Liver (tissue), 9 donors: ENCODE data around the gene CCBE1. TPM values are rescaled to one million over a fixed set of nuclear protein-coding genes. Genes with fewer than 3 reads are reported as not detected.

Experiments
- DNase-seq: peaks from one replicate; pipeline ENCODE4 v3.0.0-alpha.2; 2017; ENCODE audit warnings: low spot score
- H3K27ac ChIP-seq, 2 donors: one replicate each; pipeline ENCODE4 v1.7.0; 2013; ENCODE audit warnings: inconsistent platforms in 2 of 2, low read length in 2 of 2, control low read depth in 1 of 2, low read depth in 1 of 2, mild to moderate bottlenecking in 1 of 2
- H3K27me3 ChIP-seq, 4 donors: one replicate each; pipeline versions ENCODE4 v1.6.1 to v1.7.0; 2013; ENCODE audit warnings: low read length in 3 of 4, inconsistent platforms in 1 of 4, mild to moderate bottlenecking in 1 of 4, moderate library complexity in 1 of 4; ENCODE audit not compliant: control insufficient read depth in 4 of 4, insufficient read depth in 4 of 4
- H3K36me3 ChIP-seq, 4 donors: one replicate each; pipeline versions ENCODE4 v1.6.1 to v1.7.0; 2013; ENCODE audit warnings: low read length in 3 of 4, mild to moderate bottlenecking in 3 of 4, low read depth in 1 of 4, moderate library complexity in 1 of 4; ENCODE audit not compliant: control insufficient read depth in 4 of 4, insufficient read depth in 3 of 4
- H3K4me1 ChIP-seq, 4 donors: one replicate each; pipeline versions ENCODE4 v1.6.1 to v1.7.0; 2013; ENCODE audit warnings: low read length in 3 of 4, mild to moderate bottlenecking in 3 of 4, moderate library complexity in 1 of 4; ENCODE audit not compliant: control insufficient read depth in 4 of 4, insufficient read depth in 4 of 4
- H3K4me3 ChIP-seq, 3 donors: one replicate each; pipeline versions ENCODE4 v1.6.1 to v1.7.0; 2013; ENCODE audit warnings: low read length in 3 of 3, control low read depth in 1 of 3, low read depth in 1 of 3, mild to moderate bottlenecking in 1 of 3
- H3K9ac ChIP-seq, 2 donors: one replicate each; pipeline ENCODE4 v1.7.0; 2013; ENCODE audit warnings: low read length in 2 of 2, mild to moderate bottlenecking in 2 of 2, moderate library complexity in 2 of 2, control low read depth in 1 of 2, low read depth in 1 of 2
- H3K9me3 ChIP-seq, 4 donors: one replicate each; pipeline versions ENCODE4 v1.6.1 to v1.7.0; 2013; ENCODE audit warnings: low read length in 3 of 4; ENCODE audit not compliant: control insufficient read depth in 4 of 4
- ATF3 ChIP-seq: IDR thresholded peaks from 2 replicates; pipeline ENCODE4 v1.6.1; 2016; ENCODE audit warnings: antibody characterized with exemption
- EGR1 ChIP-seq, 2 donors: IDR thresholded peaks; 2 replicates each; pipeline ENCODE4 v1.6.1; 2016 to 2018; ENCODE audit warnings: antibody characterized with exemption in 2 of 2, low read depth in 2 of 2
- FOXA1 ChIP-seq: IDR thresholded peaks from 2 replicates; pipeline ENCODE4 v1.6.1; 2016; ENCODE audit warnings: antibody characterized with exemption
- FOXA2 ChIP-seq: IDR thresholded peaks from 2 replicates; pipeline ENCODE4 v1.6.1; 2016; ENCODE audit warnings: antibody characterized with exemption
- GABPA ChIP-seq, 2 donors: IDR thresholded peaks in 1 of 2; conservative IDR thresholded peaks in 1 of 2; 2 replicates each; pipeline ENCODE4 v1.6.1; 2016; ENCODE audit warnings: antibody characterized with exemption in 2 of 2, mild to moderate bottlenecking in 1 of 2, moderate library complexity in 1 of 2
- HNF4A ChIP-seq, 2 donors: conservative IDR thresholded peaks; 2 replicates each; pipeline ENCODE4 v1.6.1; 2016; ENCODE audit warnings: antibody characterized with exemption in 2 of 2, mild to moderate bottlenecking in 2 of 2
- HNF4G ChIP-seq: IDR thresholded peaks from 2 replicates; pipeline ENCODE4 v1.6.1; 2016; ENCODE audit warnings: antibody characterized with exemption
- JUND ChIP-seq, 2 donors: IDR thresholded peaks; 2 replicates each; pipeline ENCODE4 v1.6.1; 2016; ENCODE audit warnings: antibody characterized with exemption in 2 of 2
- MAX ChIP-seq: IDR thresholded peaks from 2 replicates; pipeline ENCODE4 v1.6.1; 2016; ENCODE audit warnings: antibody characterized with exemption
- NR2F2 ChIP-seq: IDR thresholded peaks from 2 replicates; pipeline ENCODE4 v1.6.1; 2016; ENCODE audit warnings: antibody characterized with exemption
- RAD21 ChIP-seq, 2 donors: IDR thresholded peaks; 2 replicates each; pipeline ENCODE4 v1.6.1; 2016; ENCODE audit warnings: antibody characterized with exemption in 2 of 2, mild to moderate bottlenecking in 2 of 2
- RXRA ChIP-seq, 2 donors: IDR thresholded peaks; 2 replicates each; pipeline ENCODE4 v1.6.1; 2017 to 2018; ENCODE audit warnings: antibody characterized with exemption in 2 of 2, mild to moderate bottlenecking in 1 of 2
- SP1 ChIP-seq: IDR thresholded peaks from 2 replicates; pipeline ENCODE4 v1.6.1; 2018; ENCODE audit warnings: antibody characterized with exemption, mild to moderate bottlenecking
- TAF1 ChIP-seq: conservative IDR thresholded peaks from 2 replicates; pipeline ENCODE4 v1.6.1; 2016; ENCODE audit warnings: antibody characterized with exemption, mild to moderate bottlenecking
- YY1 ChIP-seq: IDR thresholded peaks from 2 replicates; pipeline ENCODE4 v1.6.1; 2016; ENCODE audit warnings: antibody characterized with exemption, mild to moderate bottlenecking
- WGBS: extraction: QIAGEN DNeasy Blood & Tissue Kit; methylation state at CpG from one replicate; pipeline ENCODE4 v1.1.7; 2013; 5-methylcytosine and 5-hydroxymethylcytosine counted together
- polyA plus RNA-seq, 2 donors: library from polyadenylated mRNA; stranded (reverse) in 1 of 2; unstranded in 1 of 2; fragments of 200-250 nt in 1 of 2; fragments of >200 nt in 1 of 2; fragmentation: Nextera tagmentation in 1 of 2; extraction: Ambion mirVana in 1 of 2; gene quantifications; one replicate each; pipeline versions ENCODE4 v1.2.1 to v1.2.3, GENCODE V29; 2013 to 2015
- total RNA-seq, 2 donors: library from RNA; depleted of rRNA; stranded (reverse); fragments of >200 nt; gene quantifications; one replicate each; pipeline ENCODE4 v1.2.3, GENCODE V29; 2014
- TF ChIP-seq, protein P1 (sequence below): IDR thresholded peaks from 2 replicates; pipeline ENCODE4 v1.6.1; 2016; ENCODE audit warnings: antibody characterized with exemption, mild to moderate bottlenecking
- TF ChIP-seq, protein P2 (sequence below): fragments of 150-350 bp; IDR thresholded peaks from 2 replicates; pipeline ENCODE4 v1.5.1; 2017; ENCODE audit warnings: improper control_type of control experiment, low read depth, low read length; ENCODE audit not compliant: missing input control
- donor health status: healthy.
- donor health status: healthy.
- donor health status: healthy.
- donor health status: healthy.
- donor health status: healthy.

The CCBE1 gene
- total and polyA plus RNA-seq, 4 donors, result 1.8 to 2.6 (median 2.2) TPM

GRCh38 chr18:59564561-59564960, 132.7 kb downstream of the CCBE1 start:
- no peaks in the 10 kb centered on the region for H3K4me1 ChIP-seq
- H3K9me3 ChIP-seq, result no peaks in the 10 kb centered on the region
- no peak for DNase-seq
- H3K27ac ChIP-seq, result no peak overlapping the region
- no peak overlapping the region for H3K9ac ChIP-seq
- H3K27me3 ChIP-seq, result no peaks in the 10 kb centered on the region
- TF ChIP-seq HNF4G (no peak), HNF4A (conservative IDR thresholded peaks at IDR 0.05) (no peak), YY1 (no peak), NR2F2 (no peak)
- 68% methylated on average over 3 of the region's 3 CpGs for WGBS
- H3K36me3 ChIP-seq, result no peaks in the 10 kb centered on the region
- no peak overlapping the region for H3K4me3 ChIP-seq

DNA sequence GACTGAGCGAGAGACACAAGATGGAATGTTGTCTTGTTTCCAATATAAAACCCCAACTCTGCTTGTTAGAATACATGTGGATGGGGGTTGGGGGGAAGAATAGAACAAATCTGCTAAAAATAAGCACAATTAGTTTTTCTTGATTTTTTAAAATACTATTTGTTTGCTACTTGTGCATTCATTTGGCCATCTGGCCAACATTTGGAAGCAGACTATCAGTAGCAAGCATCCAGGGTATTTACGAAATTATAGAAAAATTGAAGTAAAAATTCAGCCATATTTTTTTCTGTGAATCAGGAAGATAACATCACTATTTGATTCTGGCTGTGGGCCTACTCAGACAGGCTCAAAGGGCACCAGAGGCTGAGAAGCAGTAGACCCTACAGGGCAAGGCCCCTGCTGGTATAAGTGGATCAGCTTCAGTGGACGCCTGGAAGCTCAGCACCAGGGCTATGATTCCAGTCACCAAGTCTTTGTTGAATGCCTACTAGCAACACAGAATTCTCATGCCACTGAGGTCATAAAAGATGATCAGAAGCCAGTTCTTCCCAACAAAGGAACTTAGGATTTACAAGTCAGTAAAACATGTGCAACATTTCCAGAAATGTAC, 133.9 kb downstream of the CCBE1 start:
- TF ChIP-seq ATF3 (no peak), FOXA2 (no peak), NR2F2 (no peak), HNF4A (conservative IDR thresholded peaks at IDR 0.05) (no peak), TAF1 (no peak), JUND (IDR thresholded peaks at IDR 0.05) (no peak), EGR1 (IDR thresholded peaks at IDR 0.05; ENCODE audit: low read depth in 2 of 2) (no peak), RAD21 (IDR thresholded peaks at IDR 0.05) (no peak), SP1 (no peak), MAX (no peak)
- TF ChIP-seq, protein P1, sequence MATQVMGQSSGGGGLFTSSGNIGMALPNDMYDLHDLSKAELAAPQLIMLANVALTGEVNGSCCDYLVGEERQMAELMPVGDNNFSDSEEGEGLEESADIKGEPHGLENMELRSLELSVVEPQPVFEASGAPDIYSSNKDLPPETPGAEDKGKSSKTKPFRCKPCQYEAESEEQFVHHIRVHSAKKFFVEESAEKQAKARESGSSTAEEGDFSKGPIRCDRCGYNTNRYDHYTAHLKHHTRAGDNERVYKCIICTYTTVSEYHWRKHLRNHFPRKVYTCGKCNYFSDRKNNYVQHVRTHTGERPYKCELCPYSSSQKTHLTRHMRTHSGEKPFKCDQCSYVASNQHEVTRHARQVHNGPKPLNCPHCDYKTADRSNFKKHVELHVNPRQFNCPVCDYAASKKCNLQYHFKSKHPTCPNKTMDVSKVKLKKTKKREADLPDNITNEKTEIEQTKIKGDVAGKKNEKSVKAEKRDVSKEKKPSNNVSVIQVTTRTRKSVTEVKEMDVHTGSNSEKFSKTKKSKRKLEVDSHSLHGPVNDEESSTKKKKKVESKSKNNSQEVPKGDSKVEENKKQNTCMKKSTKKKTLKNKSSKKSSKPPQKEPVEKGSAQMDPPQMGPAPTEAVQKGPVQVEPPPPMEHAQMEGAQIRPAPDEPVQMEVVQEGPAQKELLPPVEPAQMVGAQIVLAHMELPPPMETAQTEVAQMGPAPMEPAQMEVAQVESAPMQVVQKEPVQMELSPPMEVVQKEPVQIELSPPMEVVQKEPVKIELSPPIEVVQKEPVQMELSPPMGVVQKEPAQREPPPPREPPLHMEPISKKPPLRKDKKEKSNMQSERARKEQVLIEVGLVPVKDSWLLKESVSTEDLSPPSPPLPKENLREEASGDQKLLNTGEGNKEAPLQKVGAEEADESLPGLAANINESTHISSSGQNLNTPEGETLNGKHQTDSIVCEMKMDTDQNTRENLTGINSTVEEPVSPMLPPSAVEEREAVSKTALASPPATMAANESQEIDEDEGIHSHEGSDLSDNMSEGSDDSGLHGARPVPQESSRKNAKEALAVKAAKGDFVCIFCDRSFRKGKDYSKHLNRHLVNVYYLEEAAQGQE, result no peak
- no peaks in the 10 kb centered on the region for H3K27me3 ChIP-seq
- H3K36me3 ChIP-seq, result no peaks in the 10 kb centered on the region
- no peak overlapping the region for H3K4me3 ChIP-seq
- H3K9ac ChIP-seq, result no peak overlapping the region
- 90% methylated on average over 3 of the region's 3 CpGs for WGBS
- DNase-seq, result no peak
- no peaks in the 10 kb centered on the region for H3K9me3 ChIP-seq
- H3K27ac ChIP-seq, result no peak overlapping the region
- no peaks in the 10 kb centered on the region for H3K4me1 ChIP-seq

GRCh38 chr18:59562751-59563150, 134.5 kb downstream of the CCBE1 start:
- no peaks in the 10 kb centered on the region for H3K4me1 ChIP-seq
- DNase-seq, result no peak
- peaks cover 0 to 3% (median 0%) of the 10 kb centered on the region in 4 donors for H3K9me3 ChIP-seq
- H3K27me3 ChIP-seq, result no peaks in the 10 kb centered on the region
- 71% methylated on average over 6 of the region's 6 CpGs for WGBS
- no peaks in the 10 kb centered on the region for H3K36me3 ChIP-seq
- H3K27ac ChIP-seq, result no peak overlapping the region
- H3K9ac ChIP-seq, result no peak overlapping the region
- H3K4me3 ChIP-seq, result no peak overlapping the region
- TF ChIP-seq YY1 (no peak), FOXA2 (no peak), EGR1 (IDR thresholded peaks at IDR 0.05; ENCODE audit: low read depth in 2 of 2) (no peak), HNF4G (no peak), SP1 (no peak), RAD21 (IDR thresholded peaks at IDR 0.05) (no peak), RXRA (IDR thresholded peaks at IDR 0.05) (no peak), HNF4A (conservative IDR thresholded peaks at IDR 0.05) (no peak), FOXA1 (no peak), JUND (IDR thresholded peaks at IDR 0.05) (no peak), GABPA (IDR thresholded peaks at IDR 0.05 in 1 of 2, conservative IDR thresholded peaks at IDR 0.05 in 1 of 2) (no peak), MAX (no peak)
- TF ChIP-seq, protein P1, result no peak
- TF ChIP-seq, protein P2, sequence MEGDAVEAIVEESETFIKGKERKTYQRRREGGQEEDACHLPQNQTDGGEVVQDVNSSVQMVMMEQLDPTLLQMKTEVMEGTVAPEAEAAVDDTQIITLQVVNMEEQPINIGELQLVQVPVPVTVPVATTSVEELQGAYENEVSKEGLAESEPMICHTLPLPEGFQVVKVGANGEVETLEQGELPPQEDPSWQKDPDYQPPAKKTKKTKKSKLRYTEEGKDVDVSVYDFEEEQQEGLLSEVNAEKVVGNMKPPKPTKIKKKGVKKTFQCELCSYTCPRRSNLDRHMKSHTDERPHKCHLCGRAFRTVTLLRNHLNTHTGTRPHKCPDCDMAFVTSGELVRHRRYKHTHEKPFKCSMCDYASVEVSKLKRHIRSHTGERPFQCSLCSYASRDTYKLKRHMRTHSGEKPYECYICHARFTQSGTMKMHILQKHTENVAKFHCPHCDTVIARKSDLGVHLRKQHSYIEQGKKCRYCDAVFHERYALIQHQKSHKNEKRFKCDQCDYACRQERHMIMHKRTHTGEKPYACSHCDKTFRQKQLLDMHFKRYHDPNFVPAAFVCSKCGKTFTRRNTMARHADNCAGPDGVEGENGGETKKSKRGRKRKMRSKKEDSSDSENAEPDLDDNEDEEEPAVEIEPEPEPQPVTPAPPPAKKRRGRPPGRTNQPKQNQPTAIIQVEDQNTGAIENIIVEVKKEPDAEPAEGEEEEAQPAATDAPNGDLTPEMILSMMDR, result no peak
